ENCODE data around the gene DMXL1.

DMXL1 gene

DNA sequence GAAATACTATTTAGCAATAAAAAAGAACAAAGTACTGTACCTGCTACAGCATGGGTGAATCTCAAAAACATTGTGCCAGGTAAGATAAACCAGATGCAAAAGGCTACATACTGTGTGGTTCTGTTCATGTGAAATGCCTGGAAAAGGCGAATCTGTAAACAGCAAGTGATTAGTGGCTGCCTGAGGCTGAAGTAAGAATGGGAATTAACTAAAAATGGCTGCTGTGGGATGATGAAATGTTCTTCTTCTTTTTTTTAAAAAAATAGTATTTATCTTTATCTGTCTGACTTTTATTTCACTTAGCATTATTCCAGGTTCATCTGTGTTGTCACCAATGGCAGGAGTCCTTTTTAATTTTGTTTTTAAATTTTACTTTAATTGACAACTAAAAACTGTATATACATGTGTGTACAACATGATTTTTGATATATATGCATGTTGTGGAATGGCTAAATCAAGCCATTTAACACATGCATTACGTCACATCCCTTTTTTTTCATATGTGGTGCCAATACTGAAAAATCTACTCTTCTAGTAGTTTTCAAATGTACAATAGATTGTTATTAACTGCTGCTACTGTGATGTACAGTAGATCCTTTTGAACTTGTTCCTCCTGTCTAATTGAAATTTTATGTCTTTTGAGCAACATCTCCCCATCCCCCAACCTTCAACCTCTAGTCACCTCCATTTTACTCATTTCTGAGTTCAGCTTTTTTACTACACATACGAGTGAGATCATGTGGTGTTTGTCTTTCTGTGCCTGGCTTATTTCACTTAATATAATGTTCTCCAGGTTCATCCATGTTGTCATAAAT is 222.0 kb downstream of the DMXL1 start:
- no peak for DNase-seq

DNA sequence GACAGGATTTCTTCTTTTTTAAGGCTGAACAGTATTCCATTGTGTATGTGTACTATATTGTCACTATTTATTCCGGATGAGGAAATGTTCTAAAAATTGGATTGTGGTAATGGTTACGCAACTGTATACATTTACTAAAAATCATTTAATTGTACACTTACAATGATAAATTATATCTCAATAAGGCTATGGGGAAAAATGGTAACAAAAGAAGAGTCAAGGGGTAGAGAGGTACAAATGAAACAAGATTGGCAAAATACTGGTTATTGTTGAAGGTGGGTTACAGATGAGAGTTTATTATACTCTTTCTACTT is 222.6 kb downstream of the DMXL1 start:
- no peak for DNase-seq

Data from activated CD4-positive, alpha-beta T cell treated with anti-CD3 and anti-CD28 coated beads for 1 hour (primary cell).